Keratinocyte (primary cell): ENCODE data around the gene PPP4R2. TPM values are rescaled to one million over a fixed set of nuclear protein-coding genes. Genes with fewer than 3 reads are reported as not detected.

Source experiments
- DNase-seq: peaks from one replicate; pipeline ENCODE4 v3.0.0-alpha.2; 2011; ENCODE audit warnings: low read depth, missing footprints, low spot score
- FAIRE-seq: peaks from 2 replicates; lab custom pipeline; 2011; peaks lifted over from hg19 to GRCh38; lab: Jason Lieb, UNC
- H2AFZ ChIP-seq: 2 replicates; pipeline ENCODE4 v1.6.0; 2012; ENCODE audit warnings: low read length, control low read depth, inconsistent platforms; ENCODE audit not compliant: control insufficient read depth
- H3K27ac ChIP-seq: 2 replicates; pipeline ENCODE4 v1.5.1; 2011; ENCODE audit warnings: low read length; ENCODE audit not compliant: control insufficient read depth, insufficient read depth
- H3K27me3 ChIP-seq: 3 replicates; pipeline ENCODE4 v1.6.0; 2011; ENCODE audit warnings: low read length; ENCODE audit not compliant: control insufficient read depth, insufficient read depth; ENCODE audit errors: extremely low read depth
- H3K36me3 ChIP-seq, 2 experiments: 2 replicates in 1 of 2; 3 replicates in 1 of 2; pipeline ENCODE4 v1.5.1; 2011; ENCODE audit warnings: low read length in 2 of 2, mild to moderate bottlenecking in 1 of 2; ENCODE audit not compliant: control insufficient read depth in 2 of 2, insufficient read depth in 2 of 2; ENCODE audit errors: extremely low read depth in 1 of 2
- H3K4me1 ChIP-seq: 3 replicates; pipeline ENCODE4 v1.5.1; 2011; ENCODE audit warnings: low read length; ENCODE audit not compliant: control insufficient read depth, insufficient read depth; ENCODE audit errors: extremely low read depth
- H3K4me2 ChIP-seq: 3 replicates; pipeline ENCODE4 v1.6.0; 2011; ENCODE audit warnings: low read depth, low read length; ENCODE audit not compliant: control insufficient read depth, insufficient read depth; ENCODE audit errors: extremely low read depth
- H3K4me3 ChIP-seq, 3 experiments: fragments of 200-600 bp in 1 of 3; sonication (generic) in 1 of 3; 2 replicates in 2 of 3; 3 replicates in 1 of 3; pipeline ENCODE4 v1.5.1; 2011 to 2016; ENCODE audit warnings: low read length in 3 of 3, mild to moderate bottlenecking in 3 of 3, control low read depth in 2 of 3, inconsistent platforms in 1 of 3, low read depth in 1 of 3, mixed read lengths in 1 of 3, mixed run types in 1 of 3, moderate library complexity in 1 of 3; ENCODE audit not compliant: control insufficient read depth in 2 of 3, insufficient read depth in 2 of 3; ENCODE audit errors: extremely low read depth in 1 of 3
- H3K79me2 ChIP-seq: 2 replicates; pipeline ENCODE4 v1.6.0; 2012; ENCODE audit warnings: low read length; ENCODE audit not compliant: control insufficient read depth, insufficient read depth
- H3K9ac ChIP-seq: 3 replicates; pipeline ENCODE4 v1.6.0; 2011; ENCODE audit warnings: low read length; ENCODE audit not compliant: control insufficient read depth, insufficient read depth; ENCODE audit errors: extremely low read depth
- H3K9me1 ChIP-seq: 3 replicates; pipeline ENCODE4 v1.6.0; 2011; ENCODE audit warnings: low read length; ENCODE audit not compliant: control insufficient read depth, insufficient read depth; ENCODE audit errors: extremely low read depth
- H3K9me3 ChIP-seq: 2 replicates; pipeline ENCODE4 v1.5.1; 2012; ENCODE audit warnings: low read depth, low read length; ENCODE audit not compliant: control insufficient read depth
- H4K20me1 ChIP-seq: 3 replicates; pipeline ENCODE4 v1.6.0; 2011; ENCODE audit warnings: low read length; ENCODE audit not compliant: control insufficient read depth, insufficient read depth; ENCODE audit errors: extremely low read depth
- CTCF ChIP-seq, 3 experiments: IDR thresholded peaks in 1 of 3; conservative IDR thresholded peaks in 1 of 3; optimal IDR thresholded peaks in 1 of 3; 2 replicates in 2 of 3; 3 replicates in 1 of 3; pipeline versions ENCODE3 to v1.5.1; 2011; ENCODE audit warnings: low read length in 3 of 3, mild to moderate bottlenecking in 3 of 3, moderate library complexity in 2 of 3, control low read depth in 1 of 3, inconsistent platforms in 1 of 3; ENCODE audit not compliant: insufficient read depth in 2 of 3; ENCODE audit errors: extremely low read depth in 1 of 3
- EZH2 ChIP-seq: IDR thresholded peaks from one replicate; pipeline ENCODE4 v1.6.1; 2012; ENCODE audit warnings: inconsistent platforms, mild to moderate bottlenecking, low read length, moderate library complexity
- dilution Hi-C: fragments of 300-500 bp; cut with MboI; formaldehyde crosslinking; loops from one replicate; pipeline ENCODE4 v1.7.0; 2020; ENCODE audit warnings: low sequenced_read_pairs; ENCODE audit not compliant: extremely low pct_ligation_motif_present
- polyA plus RNA-seq, 5 experiments: library from polyadenylated mRNA; depleted of rRNA in 3 of 5; stranded (reverse) in 3 of 5; stranded (forward) in 1 of 5; unstranded in 1 of 5; fragments of >200 nt; gene quantifications; 1 replicate in 1 of 5; 2 replicates in 3 of 5; 3 replicates in 1 of 5; pipeline versions ENCODE4 v1.2.1 to v1.2.3, GENCODE V29; 2011 to 2012; ENCODE audit warnings: missing spikeins in 2 of 5, low read depth in 1 of 5, low replicate concordance in 1 of 5

The PPP4R2 gene
- polyA plus RNA-seq, 1 donor (not counting 4 experiments of a cell fraction or from before 2014, with no cell fraction given) = 46.6 TPM

GRCh38 chr3:73107676-73108187, 111.1 kb downstream of the PPP4R2 start:
- Histone ChIP-seq H2AFZ (no peak overlapping the region), H3K4me2 (no peak overlapping the region), H3K36me3 (no peaks in the 10 kb centered on the region), H3K27me3 (no peaks in the 10 kb centered on the region), H3K27ac (no peak overlapping the region), H3K9me1 (no peaks in the 10 kb centered on the region), H3K79me2 (no peaks in the 10 kb centered on the region), H4K20me1 (no peaks in the 10 kb centered on the region), H3K4me3 (no peak overlapping the region), H3K9ac (no peak overlapping the region), H3K9me3 (no peaks in the 10 kb centered on the region), H3K4me1 (no peaks in the 10 kb centered on the region)
- dilution Hi-C loops = no loop called here
- TF ChIP-seq EZH2 (no peak), CTCF (optimal IDR thresholded peaks at IDR 0.05 in 1 of 3, IDR thresholded peaks at IDR 0.05 in 1 of 3, conservative IDR thresholded peaks at IDR 0.05 in 1 of 3; ENCODE audit: extremely low read depth in 1 of 3, insufficient read depth in 2 of 3, low read length in 3 of 3) (no peak)
- no peak for FAIRE-seq
- no peak for DNase-seq

GRCh38 chr3:73108750-73109149, 112.1 kb downstream of the PPP4R2 start:
- H3K9ac ChIP-seq = no peak overlapping the region
- no peak for TF ChIP-seq CTCF (optimal IDR thresholded peaks at IDR 0.05 in 1 of 3, IDR thresholded peaks at IDR 0.05 in 1 of 3, conservative IDR thresholded peaks at IDR 0.05 in 1 of 3; ENCODE audit: extremely low read depth in 1 of 3, insufficient read depth in 2 of 3, low read length in 3 of 3)
- TF ChIP-seq EZH2 = no peak
- no peaks in the 10 kb centered on the region for H4K20me1 ChIP-seq
- no peaks in the 10 kb centered on the region for H3K4me1 ChIP-seq
- FAIRE-seq = no peak
- no peaks in the 10 kb centered on the region for H3K27me3 ChIP-seq
- no peak overlapping the region for H3K4me3 ChIP-seq
- DNase-seq = no peak
- H3K4me2 ChIP-seq = no peak overlapping the region
- H2AFZ ChIP-seq = no peak overlapping the region
- H3K79me2 ChIP-seq = no peaks in the 10 kb centered on the region
- no peaks in the 10 kb centered on the region for H3K36me3 ChIP-seq
- H3K27ac ChIP-seq = no peak overlapping the region
- no peaks in the 10 kb centered on the region for H3K9me3 ChIP-seq
- no peaks in the 10 kb centered on the region for H3K9me1 ChIP-seq
- dilution Hi-C loops = no loop called here
